SIG-M5 treated with dmso at 0.1 percent for 504 hours (cell line): ENCODE results near the gene DCAF8.
A peak's percentile ranks its signal among the peaks of the same experiment; 100 is the strongest.
"Not testable (repeated sequence)": the region's sequence is repeated elsewhere in the genome, so short reads cannot be mapped to it uniquely, and the experiment has no call there.

Source experiments
- DNase-seq: peaks from one replicate; lab custom pipeline; 2025; ENCODE audit not compliant: unreplicated experiment; lab: John Stamatoyannopoulos, UW

The DCAF8 gene

DNA sequence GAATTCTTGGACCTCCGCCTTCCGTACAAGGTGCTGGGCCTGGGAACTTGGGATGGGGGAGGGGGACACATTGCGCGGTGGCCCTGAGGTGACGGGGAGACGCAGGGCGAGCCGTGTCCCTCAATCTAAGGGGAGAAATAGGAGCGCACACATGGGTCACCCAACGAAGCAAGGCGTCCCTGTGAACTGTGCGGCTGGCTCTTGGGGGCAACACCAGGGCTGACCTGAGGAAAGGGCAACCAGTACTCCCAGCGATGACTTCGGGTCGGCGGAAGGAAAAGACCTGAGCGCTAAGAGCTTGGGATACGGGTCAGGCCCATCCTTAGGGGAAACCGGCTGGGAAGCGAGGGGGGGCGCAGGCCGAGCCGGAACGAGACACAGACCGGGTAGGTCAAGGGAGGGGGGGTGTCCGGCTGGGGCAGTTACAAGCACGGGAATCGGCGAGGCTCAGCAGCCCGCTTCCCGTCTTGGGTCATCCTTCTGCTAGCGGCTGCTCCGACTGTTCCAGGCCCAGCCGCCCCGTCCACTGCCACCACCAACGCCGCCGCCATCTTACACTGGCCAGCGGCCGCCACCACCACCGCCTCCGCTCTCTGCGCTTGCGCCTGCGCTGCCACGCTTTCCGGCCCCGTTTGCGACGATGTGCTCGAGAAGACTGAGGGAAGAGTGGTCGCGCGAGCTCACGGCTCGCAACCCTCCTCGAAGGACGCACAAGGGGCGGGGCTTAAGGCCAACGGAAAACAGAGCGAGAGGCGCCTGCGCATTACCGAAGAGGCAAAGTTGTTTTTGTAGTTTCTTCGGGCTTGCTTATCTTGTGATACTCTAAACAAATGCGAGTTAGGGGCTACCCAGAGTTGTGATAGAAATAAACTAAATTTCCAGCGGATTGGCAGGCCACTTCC is at the start of gene DCAF8:
TSS of gene DCAF8 (minus strand) at position 657 of the 902 bp plus-strand sequence. CDS start 18,541 bp downstream, outside the sequence.
- peak; percentile 98 for DNase-seq

DNA sequence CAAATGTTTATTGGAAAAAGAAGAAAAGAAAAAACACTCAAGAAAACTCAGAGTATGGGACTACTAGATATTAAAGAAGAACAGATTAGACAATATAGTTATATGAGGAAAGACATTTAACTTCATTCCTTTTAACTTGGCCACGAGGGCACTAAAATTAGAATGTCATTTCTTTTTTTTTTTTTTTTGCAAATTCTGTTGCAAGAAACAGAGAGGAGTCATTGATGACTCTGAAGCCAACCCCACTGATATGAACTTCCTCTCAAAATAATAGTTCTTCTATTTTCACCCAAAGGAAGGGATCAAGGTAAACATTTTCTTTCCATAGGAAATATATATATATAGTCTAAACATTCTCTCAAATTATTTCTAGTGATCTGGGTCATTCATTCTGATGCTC is 47.2 kb upstream of the DCAF8 start:
- DNase-seq = no peak

DNA sequence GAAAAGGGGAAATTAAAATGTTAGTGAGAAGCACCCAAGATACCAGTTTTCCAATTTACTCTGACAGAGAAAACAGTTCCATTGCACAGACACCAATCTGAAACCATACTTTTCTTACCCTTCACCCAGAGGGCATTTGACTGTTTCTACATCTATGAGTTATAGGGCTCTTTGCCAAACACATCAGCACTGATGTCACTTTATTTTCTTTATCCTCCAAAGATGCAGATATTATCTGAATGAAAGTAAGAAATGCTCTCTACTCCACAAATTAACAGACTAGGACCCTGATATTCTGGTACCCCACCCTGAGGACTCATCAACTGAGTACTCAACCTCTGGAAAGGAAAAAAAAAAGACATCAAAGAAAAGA is 46.8 kb upstream of the DCAF8 start:
- no peak for DNase-seq

DNA sequence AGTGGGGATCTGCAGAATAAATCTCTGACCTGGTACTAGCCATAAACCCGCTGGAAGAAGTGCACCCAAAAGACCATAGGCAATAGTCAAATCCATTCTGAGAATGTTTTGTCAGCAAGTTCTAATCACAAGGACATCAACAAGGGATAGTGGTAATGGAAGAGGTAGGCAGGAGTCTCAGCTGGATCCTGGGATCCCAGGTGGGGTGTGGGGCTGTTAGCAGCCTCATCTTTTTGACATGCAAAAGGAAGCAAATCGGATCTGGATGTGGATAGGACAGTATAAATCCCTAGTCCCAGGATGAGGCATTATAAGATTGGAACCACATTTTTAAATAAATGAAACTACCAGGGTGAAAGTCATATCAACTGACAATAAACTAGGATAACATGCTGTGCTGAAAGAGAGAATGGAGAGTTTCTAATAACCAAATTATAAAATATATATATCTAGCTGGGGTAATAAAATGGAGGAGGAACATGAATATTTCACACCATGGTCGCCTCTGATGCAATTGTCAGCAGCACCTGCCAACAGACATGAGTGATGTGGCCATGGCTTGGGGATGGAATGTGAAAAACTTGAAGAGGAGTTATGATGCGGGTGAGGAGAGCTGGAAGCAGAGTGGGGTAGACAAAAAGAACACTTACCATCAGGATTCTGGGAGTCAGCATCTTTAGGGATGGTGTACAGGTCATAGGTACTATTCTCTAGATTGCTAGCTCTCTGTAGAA is 46.3 kb upstream of the DCAF8 start:
- DNase-seq = no peak

DNA sequence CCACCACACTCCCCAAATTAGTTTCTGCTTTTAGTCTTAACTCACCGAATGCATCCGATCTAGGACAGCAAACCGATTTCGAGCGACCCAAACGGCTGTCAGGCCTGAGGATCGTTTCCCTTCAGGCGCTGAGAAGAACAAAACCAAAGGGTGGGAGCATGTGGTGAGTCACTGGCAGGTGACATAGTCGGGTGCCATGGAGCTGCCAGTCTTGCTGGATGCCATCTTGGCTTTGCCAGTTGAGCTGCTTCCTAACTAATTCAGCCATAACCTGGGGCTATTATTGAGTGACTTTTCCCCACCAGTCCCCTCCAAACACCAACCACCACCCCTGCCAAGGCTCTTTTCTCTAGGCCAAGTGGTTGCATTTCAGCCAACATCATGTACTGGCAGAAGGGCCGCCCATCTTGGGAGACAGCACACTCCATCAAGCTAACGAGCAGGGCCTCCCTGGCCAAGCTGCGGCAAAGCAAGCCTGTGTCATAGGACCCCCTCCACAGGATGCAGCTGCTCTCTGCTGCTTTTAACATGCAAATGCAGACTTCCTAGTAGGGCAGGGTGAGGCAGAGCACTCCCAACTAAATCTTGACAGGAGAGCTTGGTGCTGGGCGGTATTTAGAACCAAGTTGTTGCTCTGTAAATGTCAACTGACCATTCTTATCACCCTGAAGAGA is 44.9 kb upstream of the DCAF8 start:
- DNase-seq = no peak

DNA sequence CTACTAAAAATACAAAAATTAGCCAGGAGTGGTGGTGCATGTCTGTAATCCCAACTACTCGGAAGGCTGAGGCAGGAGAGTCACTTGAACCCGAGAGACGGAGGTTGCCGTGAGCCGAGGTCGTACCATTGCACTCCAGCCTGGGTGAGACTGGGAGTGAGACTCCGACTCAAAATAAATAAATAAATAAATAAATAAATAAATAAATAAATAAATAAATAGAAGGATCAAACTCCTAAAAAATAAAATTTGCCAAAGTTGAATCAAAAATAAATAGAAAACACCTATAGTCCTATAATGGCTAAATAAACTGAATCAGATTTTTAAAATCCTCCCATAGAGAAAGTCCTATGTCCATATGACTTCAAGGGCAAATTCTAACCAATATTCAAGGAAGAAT is 37.8 kb upstream of the DCAF8 start:
- DNase-seq = no peak

DNA sequence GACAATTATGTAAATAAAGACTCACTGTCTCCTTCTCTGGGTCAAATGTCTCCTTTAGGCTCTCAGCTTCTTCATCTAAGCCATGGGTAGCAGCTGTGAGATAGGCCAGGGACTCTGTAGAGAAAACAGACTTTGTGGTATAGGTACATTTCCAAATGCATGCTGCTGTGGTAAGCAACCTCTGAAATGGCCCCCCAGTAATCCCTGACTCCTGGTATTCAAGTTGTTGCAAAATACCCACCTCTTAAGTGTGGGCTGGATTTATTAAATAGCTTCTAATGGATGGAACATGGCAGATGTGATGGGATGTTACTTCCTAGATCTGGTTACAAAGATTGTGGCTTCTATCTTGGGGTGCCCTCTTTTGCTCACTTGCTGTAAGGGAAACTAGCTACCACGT is 33.7 kb upstream of the DCAF8 start:
- DNase-seq = no peak

DNA sequence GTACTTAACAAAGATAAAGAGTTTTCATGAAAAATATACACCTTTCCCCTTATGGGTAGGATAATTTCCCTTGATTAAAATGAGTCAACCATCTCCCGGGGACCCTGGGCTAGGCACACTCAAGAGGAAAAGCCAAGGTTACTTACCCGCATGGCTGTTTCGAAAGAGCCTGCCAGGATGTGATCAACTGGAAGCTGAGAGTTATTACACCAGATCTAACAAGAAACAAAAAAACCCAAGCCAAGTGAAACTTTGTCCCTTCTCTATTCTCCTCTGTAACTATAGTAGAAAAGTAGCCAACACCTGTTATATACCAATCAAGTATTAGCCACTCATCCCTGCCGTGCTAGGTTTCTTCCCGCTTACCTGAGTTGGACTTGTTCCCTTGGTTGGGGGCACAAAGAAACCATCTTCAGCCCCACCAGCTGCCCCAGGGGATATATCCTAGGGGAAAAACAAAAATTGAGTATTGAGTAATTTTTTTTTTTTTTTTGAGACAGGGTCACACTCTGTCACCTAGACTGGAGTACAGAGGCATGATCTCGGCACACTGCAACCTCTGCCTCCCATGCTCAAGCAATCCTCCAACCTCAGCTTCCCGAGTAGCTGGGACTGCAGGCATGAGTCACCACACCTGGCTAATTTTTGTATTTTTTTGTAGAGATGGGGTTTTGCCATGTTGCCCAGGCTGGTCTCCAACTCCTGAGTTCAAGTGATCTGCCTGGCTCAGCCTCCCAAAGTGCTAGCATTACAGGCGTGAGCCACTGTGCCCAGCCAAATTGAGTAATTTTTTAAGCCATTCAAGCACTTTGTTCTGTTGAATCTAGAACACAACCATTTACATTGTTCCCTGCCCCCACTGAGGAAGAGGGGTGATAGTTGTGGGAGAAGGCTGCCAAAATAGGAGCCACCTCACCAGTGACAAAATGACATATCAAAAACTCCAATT is 30.9 kb upstream of the DCAF8 start:
- DNase-seq = no peak

DNA sequence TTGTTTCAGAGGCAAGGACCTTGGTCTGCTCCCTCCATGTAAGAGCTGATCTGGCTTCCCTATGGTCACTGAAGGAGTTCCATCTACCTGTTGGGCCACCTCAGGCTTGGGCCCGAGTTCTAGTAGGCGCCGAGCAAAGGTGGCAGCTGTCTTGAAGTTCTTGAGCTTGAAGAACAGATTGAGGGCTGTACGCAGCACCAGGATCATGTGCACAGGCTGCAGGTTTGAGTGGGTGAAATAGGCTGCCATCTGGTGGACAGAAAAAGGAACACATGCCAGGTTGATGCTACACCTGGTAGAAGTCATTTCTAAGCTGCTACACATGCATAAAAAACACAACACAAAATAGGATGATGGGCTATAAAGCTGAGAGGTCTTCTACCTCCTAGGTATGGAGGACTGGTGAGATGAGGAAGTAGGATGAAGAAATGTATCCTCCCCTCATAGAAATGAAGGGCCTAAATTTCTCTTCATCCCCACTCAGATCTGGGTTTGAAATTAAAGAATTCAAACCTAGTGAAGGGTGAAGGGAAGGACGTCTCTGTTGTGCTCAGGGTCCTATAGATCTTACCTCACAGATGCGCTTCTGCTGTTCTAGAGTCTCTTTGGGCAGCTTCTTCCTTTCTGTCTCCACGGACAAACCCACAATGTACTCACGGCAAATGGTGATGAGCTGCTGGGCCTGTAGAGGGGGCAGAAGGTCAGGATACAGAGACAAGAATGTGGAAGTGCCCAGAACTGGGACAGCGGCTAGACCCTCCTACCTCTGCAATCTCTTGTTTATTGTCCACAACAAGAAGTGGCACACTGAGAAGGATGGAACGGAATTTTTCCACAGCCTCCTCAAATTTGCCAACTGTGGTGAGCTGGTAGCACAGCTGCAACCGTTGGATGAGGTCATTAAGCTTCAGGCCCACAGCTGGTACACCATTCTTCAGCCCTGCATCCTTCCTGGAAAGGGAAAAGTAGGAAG is 29.2 kb upstream of the DCAF8 start:
- peak; percentile 82 for DNase-seq

DNA sequence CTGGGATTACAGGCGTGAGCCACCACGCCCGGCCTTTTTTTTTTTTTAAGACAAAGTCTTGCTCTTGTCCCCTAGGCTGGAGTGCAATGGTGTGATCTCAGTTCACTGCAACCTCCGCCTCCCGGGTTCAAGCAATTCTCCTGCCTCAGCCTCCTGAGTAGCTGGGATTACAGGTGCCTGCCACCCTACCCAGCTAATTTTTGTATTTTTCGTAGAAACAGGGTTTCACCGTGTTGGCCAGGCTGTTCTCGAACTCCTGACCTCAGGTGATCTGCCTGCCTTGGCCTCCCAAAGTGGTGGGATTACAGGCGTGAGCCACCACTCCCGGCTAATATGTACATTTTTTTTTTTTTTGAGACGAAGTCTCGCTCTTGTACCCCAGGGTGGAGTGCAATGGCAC is 25.4 kb upstream of the DCAF8 start:
- DNase-seq = not testable (repeated sequence)

DNA sequence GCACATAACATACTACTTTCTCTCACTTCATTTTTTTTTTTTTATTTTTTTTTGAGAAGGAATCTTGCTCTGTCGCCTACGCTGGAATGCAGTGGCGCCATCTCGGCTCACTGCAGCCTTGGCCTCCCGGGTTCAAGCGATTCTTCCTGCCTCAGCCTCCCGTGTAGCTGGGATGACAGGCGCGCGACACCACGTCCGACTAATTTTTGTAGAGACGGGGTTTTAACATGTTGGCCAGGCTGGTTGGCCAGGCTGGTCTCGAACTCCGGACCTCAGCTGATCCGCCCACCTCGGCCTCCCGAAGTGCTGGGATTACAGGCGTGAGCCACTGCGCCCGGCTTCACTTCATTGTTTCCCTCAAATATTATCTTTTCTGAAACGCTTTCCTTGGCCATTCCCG is 23.2 kb upstream of the DCAF8 start:
- no peak for DNase-seq

DNA sequence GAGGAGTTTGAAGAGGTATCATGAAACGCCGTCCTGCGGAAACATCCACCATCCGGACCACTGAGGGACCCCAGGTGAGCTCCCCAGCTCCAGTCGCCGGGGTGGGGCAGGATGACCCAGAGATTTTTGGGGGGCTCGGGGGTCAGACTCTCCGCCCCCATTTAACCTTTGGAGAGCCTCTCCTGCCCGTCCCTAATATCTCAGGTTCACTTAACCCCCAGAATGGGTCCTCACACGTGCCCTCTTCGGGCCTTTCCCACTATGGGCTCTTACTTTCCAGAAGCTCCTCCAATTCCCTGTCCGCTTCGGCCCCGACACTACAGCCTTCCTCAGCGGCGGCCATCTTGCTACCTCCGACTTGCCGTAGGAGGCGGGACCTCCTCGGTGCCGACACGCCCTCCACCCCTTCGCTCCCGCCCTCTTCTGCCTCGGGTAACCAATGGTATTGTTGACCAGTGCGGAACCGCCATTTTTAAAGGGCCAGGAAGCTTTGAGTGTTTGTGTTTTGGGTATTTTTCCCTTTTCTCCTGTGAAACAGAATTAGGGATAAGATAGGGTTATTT is 22.5 kb upstream of the DCAF8 start, which contains the start of gene PEX19:
TSS of gene PEX19 (minus strand) at position 352 of the 563 bp plus-strand sequence. CDS start at position 343, 9 bp downstream.
- peak; percentile 91 for DNase-seq

DNA sequence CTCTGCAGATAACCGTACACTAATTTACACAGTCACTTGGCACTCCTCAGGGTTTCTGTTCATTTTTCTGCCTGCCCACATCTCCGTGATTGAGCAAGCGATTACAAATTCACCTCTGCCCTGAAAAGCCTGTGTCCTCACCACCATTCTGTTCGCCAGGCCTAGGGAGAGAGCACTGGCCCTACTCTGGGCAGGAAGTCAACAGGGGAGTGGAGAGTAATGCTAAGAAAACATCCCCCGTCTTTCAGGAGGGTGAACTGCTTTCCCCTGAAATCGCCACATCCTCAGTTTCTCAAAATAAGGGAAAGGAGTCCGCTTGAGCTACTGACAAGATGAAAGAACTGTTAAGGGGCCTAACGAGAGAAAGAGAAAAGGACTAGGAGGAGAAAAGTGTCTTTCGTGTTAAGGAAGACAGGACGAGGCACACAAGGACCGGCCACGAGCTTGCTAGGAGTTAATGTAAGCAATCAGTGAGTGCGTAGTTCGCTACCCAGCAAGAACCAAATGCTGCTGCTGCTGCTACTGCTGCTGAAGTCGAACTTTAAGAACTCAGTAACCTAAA is 22.0 kb upstream of the DCAF8 start:
- peak; percentile 86 for DNase-seq

DNA sequence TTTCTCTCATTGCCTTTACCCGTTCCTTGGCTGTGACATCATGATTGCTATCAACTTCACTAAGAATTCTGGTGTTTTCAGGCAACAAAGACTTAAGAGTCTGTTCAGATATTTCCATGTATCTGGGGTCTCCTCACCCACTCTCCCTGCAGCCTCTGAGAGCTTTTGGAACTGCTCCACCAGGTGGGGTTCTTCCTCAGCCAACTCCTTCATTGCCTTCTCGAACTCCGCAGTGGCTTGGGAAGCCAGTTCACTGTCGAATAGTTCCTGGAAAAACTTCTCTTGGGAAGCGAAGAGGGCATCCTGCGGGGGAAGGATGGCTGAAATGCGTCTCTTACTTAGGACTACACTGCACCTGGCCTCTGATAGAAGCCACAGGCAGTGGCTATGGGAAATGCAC is 20.5 kb upstream of the DCAF8 start:
- no peak for DNase-seq

DNA sequence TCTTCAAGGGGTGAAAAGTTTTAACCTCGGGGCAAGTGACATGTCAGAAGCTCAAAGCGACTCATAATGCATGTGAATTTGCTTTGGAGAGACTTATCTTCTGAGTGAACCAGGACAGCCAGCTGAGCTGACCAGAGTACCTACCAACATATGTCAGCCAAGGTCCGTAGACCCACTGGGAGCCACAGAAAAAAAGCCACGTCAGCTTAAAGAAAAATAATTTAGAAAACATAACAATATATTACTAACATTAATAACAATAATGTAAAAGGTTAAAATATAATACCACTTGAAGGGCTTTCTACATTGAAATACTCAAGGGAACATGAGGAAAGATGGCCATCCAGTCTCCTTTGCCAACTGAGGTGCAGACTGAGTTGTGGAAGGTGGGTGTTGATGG is 15.6 kb upstream of the DCAF8 start:
- no peak for DNase-seq

DNA sequence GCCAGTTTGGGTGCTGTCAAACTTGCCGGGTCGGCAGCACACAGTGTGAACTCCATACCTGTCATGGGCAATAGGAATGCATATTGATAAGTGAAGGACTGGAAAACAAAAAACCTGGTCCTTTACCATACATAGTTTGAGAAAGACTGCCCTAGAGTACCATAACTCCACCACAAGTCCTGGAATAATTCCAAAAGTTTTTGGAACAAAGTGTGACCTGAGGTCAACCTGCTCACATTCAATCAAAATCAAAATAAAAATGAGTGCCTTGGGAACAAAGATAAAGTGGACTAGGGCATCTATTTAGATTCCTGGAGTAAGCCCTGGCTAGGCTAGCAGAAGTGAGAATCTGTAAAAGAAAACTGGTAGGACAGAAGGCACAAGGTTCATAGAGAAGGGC is 15.0 kb upstream of the DCAF8 start:
- DNase-seq = no peak

DNA sequence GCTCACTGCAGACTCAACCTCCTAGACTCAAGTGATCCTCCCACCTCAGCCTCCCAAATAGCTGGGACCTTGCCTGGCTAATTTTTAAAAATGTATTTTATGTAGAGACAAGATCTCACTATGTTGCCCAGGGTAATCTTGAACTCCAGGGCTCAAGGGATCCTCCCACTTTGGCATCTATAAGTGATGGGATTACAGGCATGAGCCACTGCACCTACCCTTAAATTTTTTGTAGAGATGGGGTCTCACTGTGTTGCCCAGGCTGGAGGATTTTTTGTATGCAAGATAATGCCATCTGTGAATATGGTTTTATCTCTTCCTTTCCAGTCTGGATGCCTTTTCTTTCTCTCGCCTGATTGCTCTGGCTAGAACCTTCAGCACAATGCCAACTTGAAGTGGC is 8.7 kb upstream of the DCAF8 start:
- DNase-seq = no peak

DNA sequence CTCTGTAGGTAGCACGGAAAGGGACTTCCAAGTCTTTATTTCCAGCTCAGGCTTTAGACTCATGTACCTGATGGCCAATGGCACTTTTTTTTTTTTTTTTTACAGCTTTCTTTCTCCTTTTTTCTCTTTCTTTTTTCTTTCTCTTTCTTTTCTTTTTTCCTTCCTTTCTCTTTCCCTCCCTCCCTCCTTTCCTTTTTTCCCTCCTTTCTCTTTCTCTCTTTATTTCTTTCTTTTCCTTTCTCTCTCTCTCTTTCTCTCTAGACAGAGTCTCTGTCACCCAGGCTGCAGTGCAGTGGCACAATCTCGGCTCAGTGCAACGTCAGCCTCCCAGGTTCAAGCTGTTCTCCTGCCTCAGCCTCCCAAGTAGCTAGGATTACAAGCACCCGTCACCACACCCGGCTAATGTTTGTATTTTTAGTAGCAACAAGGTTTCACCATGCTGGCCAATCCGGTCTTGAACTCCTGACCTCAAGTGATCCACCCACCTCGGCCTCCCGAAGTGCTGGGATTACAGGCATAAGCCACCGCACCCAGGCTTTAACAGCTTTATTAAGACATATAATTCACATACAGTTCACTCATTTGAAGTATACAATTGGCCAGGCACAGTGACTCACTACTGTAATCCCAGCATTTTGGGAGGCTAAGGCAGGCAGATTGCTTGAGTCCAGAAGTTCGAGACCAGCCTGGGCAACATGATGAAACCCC is 5.1 kb upstream of the DCAF8 start:
- DNase-seq = no peak
